Neural cell (in vitro differentiated cells): ENCODE data around the gene CRACDL. TPM values are rescaled to one million over a fixed set of nuclear protein-coding genes. Genes with fewer than 3 reads are reported as not detected.

Experiments used
- H2AFZ ChIP-seq: fragments of 200-600, 300-800 bp; sonication (generic), shearing (Covaris generic); 2 replicates; pipeline ENCODE4 v1.6.0; 2014; ENCODE audit warnings: low read depth, mild to moderate bottlenecking, antibody characterized with exemption, low read length, moderate library complexity
- H3F3A ChIP-seq: fragments of 200-600 bp; shearing (Covaris generic); 2 replicates; pipeline ENCODE4 v1.6.1; 2016; ENCODE audit warnings: mild to moderate bottlenecking, moderate library complexity, mixed read lengths, antibody characterized with exemption, low read length; ENCODE audit not compliant: insufficient read depth, poor library complexity, severe bottlenecking
- H3K27ac ChIP-seq: fragments of 200-600, 300-800 bp; sonication (generic), shearing (Covaris generic); 2 replicates; pipeline ENCODE4 v1.5.1; 2014; ENCODE audit warnings: mild to moderate bottlenecking, low read length, moderate library complexity
- H3K27me3 ChIP-seq: fragments of 300-800, 200-600 bp; sonication (generic), shearing (Covaris generic); 2 replicates; pipeline ENCODE4 v1.6.0; 2014; ENCODE audit warnings: mild to moderate bottlenecking, low read depth, low read length, moderate library complexity; ENCODE audit not compliant: insufficient read depth
- H3K36me3 ChIP-seq: fragments of 300-800, 200-600 bp; sonication (generic), shearing (Covaris generic); 2 replicates; pipeline ENCODE4 v1.5.1; 2014; ENCODE audit warnings: mild to moderate bottlenecking, antibody characterized with exemption, low read length, moderate library complexity; ENCODE audit not compliant: insufficient read depth
- H3K4me2 ChIP-seq: fragments of 300-800, 200-600 bp; sonication (generic), shearing (Covaris generic); 2 replicates; pipeline ENCODE4 v1.6.0; 2014; ENCODE audit warnings: mild to moderate bottlenecking, low read length
- H3K4me3 ChIP-seq: fragments of 300-800, 200-600 bp; sonication (generic), shearing (Covaris generic); 2 replicates; pipeline ENCODE4 v1.5.1; 2014; ENCODE audit warnings: mild to moderate bottlenecking, low read length, moderate library complexity
- H3K79me2 ChIP-seq: fragments of 200-600 bp; shearing (Covaris generic); replicated peaks from 2 replicates; pipeline ENCODE4 v1.6.0; 2014; ENCODE audit warnings: mild to moderate bottlenecking, low read length, moderate library complexity; ENCODE audit not compliant: insufficient read depth
- H3K9ac ChIP-seq: fragments of 300-800, 200-600 bp; sonication (generic), shearing (Covaris generic); 2 replicates; pipeline ENCODE4 v1.6.1; 2016; ENCODE audit warnings: mild to moderate bottlenecking, low read length, mixed read lengths
- H3K9me2 ChIP-seq: fragments of 200-600 bp; shearing (Covaris generic); 2 replicates; pipeline ENCODE4 v1.6.1; 2016; ENCODE audit warnings: mild to moderate bottlenecking, low read length, mixed read lengths; ENCODE audit not compliant: insufficient read depth
- H3K9me3 ChIP-seq: fragments of 200-600, 300-800 bp; sonication (generic), shearing (Covaris generic); 2 replicates; pipeline ENCODE4 v1.6.1; 2016; ENCODE audit warnings: mild to moderate bottlenecking, mixed run types, low read length, moderate library complexity, mixed read lengths
- H4K20me1 ChIP-seq: fragments of 200-600 bp; shearing (Covaris generic); 2 replicates; pipeline ENCODE4 v1.6.1; 2016; ENCODE audit warnings: mild to moderate bottlenecking, mixed run types; ENCODE audit not compliant: insufficient read depth
- EP300 ChIP-seq: fragments of 450-650 bp; conservative IDR thresholded peaks from 2 replicates; pipeline ENCODE4 v1.6.1; 2014; ENCODE audit warnings: antibody characterized with exemption, mild to moderate bottlenecking, moderate library complexity; ENCODE audit not compliant: poor library complexity, severe bottlenecking
- EZH2 ChIP-seq: fragments of 200-600, 300-800 bp; shearing (Covaris generic), sonication (generic); IDR thresholded peaks from 2 replicates; pipeline ENCODE4 v1.6.1; 2014; ENCODE audit warnings: antibody characterized with exemption, low read length, borderline replicate concordance, mild to moderate bottlenecking; ENCODE audit not compliant: insufficient read depth, poor library complexity, severe bottlenecking
- MXI1 ChIP-seq: fragments of 450-650 bp; conservative IDR thresholded peaks from 2 replicates; pipeline ENCODE4 v1.6.1; 2014; ENCODE audit warnings: antibody characterized with exemption, mild to moderate bottlenecking; ENCODE audit not compliant: poor library complexity, severe bottlenecking
- POLR2AphosphoS5 ChIP-seq: IDR thresholded peaks from 2 replicates; pipeline ENCODE4 v1.6.1; 2012
- RAD21 ChIP-seq: fragments of 450-650 bp; conservative IDR thresholded peaks from 2 replicates; pipeline ENCODE4 v1.6.1; 2014; ENCODE audit warnings: antibody characterized with exemption, mild to moderate bottlenecking, moderate library complexity
- REST ChIP-seq: IDR thresholded peaks from 2 replicates; pipeline ENCODE4 v1.6.1; 2012; ENCODE audit warnings: borderline replicate concordance
- SMC3 ChIP-seq: fragments of 450-650 bp; conservative IDR thresholded peaks from 2 replicates; pipeline ENCODE4 v1.6.1; 2014; ENCODE audit warnings: antibody characterized with exemption, mild to moderate bottlenecking, moderate library complexity; ENCODE audit not compliant: poor library complexity
- TAF1 ChIP-seq: IDR thresholded peaks from 2 replicates; pipeline ENCODE4 v1.6.1; 2012; ENCODE audit warnings: low read depth
- polyA plus RNA-seq: library from polyadenylated mRNA; depleted of rRNA; stranded (reverse); fragments of >200 nt; gene quantifications from 2 replicates; pipeline ENCODE4 v1.2.3, GENCODE V29; 2014
- TF ChIP-seq, protein P1 (sequence below): fragments of 450-650 bp; IDR thresholded peaks from 2 replicates; pipeline ENCODE4 v1.5.1; 2014; ENCODE audit warnings: antibody characterized with exemption, mild to moderate bottlenecking, moderate library complexity; ENCODE audit not compliant: poor library complexity, severe bottlenecking

CRACDL gene
- polyA plus RNA-seq, 1 donor from 2014 or later, result 0.85 TPM

DNA sequence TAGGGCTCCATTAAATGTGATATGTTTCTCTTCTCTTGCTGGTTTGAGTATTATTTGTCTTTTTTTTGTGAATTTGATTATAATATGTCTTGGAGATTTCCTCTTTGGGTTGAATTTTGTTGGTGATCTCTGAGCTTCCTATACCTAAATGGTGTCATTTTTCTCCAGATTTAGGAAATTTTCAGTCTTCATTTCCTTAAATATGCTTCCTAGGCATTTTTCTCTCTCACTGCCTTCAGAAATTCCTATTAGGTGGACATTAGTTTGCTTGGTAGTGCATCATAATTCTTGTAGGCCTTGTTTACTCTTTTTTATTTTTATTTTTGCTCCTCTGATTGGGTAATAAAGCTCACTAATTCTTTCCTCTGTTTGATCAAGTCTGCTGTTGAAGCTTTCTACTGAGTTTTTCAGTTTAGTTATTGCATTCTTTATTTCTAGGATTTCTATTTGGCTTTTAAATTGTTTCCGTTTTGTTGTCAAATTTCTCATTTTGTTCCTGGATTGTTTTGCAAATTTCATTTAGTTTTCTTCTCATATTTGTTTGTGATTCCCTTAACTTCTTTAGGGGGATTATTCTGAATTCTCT, 36.6 kb upstream of the CRACDL start:
- H3K4me3 ChIP-seq, result no peak overlapping the region
- H3F3A ChIP-seq, result no peaks in the 10 kb centered on the region
- H3K27ac ChIP-seq, result no peak overlapping the region
- H3K4me2 ChIP-seq, result no peak overlapping the region
- H3K9me3 ChIP-seq, result peaks cover 8% of the 10 kb centered on the region
- no peak overlapping the region for H3K9ac ChIP-seq
- H3K9me2 ChIP-seq, result no peaks in the 10 kb centered on the region
- H3K27me3 ChIP-seq, result no peaks in the 10 kb centered on the region
- H3K79me2 ChIP-seq, result no peaks in the 10 kb centered on the region
- H2AFZ ChIP-seq, result no peak overlapping the region
- no peak for TF ChIP-seq TAF1
- TF ChIP-seq REST, result no peak
- no peak for TF ChIP-seq EZH2
- TF ChIP-seq RAD21, result no peak
- no peak for TF ChIP-seq SMC3
- TF ChIP-seq, protein P1, sequence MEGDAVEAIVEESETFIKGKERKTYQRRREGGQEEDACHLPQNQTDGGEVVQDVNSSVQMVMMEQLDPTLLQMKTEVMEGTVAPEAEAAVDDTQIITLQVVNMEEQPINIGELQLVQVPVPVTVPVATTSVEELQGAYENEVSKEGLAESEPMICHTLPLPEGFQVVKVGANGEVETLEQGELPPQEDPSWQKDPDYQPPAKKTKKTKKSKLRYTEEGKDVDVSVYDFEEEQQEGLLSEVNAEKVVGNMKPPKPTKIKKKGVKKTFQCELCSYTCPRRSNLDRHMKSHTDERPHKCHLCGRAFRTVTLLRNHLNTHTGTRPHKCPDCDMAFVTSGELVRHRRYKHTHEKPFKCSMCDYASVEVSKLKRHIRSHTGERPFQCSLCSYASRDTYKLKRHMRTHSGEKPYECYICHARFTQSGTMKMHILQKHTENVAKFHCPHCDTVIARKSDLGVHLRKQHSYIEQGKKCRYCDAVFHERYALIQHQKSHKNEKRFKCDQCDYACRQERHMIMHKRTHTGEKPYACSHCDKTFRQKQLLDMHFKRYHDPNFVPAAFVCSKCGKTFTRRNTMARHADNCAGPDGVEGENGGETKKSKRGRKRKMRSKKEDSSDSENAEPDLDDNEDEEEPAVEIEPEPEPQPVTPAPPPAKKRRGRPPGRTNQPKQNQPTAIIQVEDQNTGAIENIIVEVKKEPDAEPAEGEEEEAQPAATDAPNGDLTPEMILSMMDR, result no peak
- no peak for TF ChIP-seq POLR2AphosphoS5
- no peak for TF ChIP-seq MXI1
- no peak for TF ChIP-seq EP300
- H3K36me3 ChIP-seq, result no peaks in the 10 kb centered on the region
- H4K20me1 ChIP-seq, result no peaks in the 10 kb centered on the region

GRCh38 chr2:98959810-98960507, 23.9 kb upstream of the CRACDL start:
- Histone ChIP-seq H3F3A (no peaks in the 10 kb centered on the region), H3K36me3 (no peaks in the 10 kb centered on the region), H3K9me3 (peaks cover 3% of the 10 kb centered on the region), H3K4me2 (no peak overlapping the region), H3K79me2 (no peaks in the 10 kb centered on the region), H3K27ac (no peak overlapping the region), H2AFZ (no peak overlapping the region), H3K9ac (no peak overlapping the region), H4K20me1 (no peaks in the 10 kb centered on the region), H3K27me3 (no peaks in the 10 kb centered on the region), H3K9me2 (no peaks in the 10 kb centered on the region), H3K4me3 (no peak overlapping the region)
- TF ChIP-seq TAF1, result no peak
- TF ChIP-seq RAD21, result no peak
- TF ChIP-seq EZH2, result no peak
- no peak for TF ChIP-seq EP300
- TF ChIP-seq POLR2AphosphoS5, result no peak
- TF ChIP-seq, protein P1, result no peak
- TF ChIP-seq MXI1, result no peak
